Stimulated activated CD8-positive, alpha-beta memory T cell treated with anti-CD3 and anti-CD28 coated beads, Interleukin-7, amount 100 ng/mL, for 1 hour (primary cell): ENCODE data around the gene CCDC146.
"Not testable (repeated sequence)": the region's sequence is repeated elsewhere in the genome, so short reads cannot be mapped to it uniquely, and the experiment has no call there.

ENCODE experiments used
- DNase-seq, 2 donors: peaks; one replicate each; pipeline ENCODE4 v3.0.0-alpha.2; 2020; ENCODE audit warnings: low read depth in 2 of 2

The CCDC146 gene

GRCh38 chr7:77327932-77328628 lies 205.7 kb downstream of the CCDC146 start:
- no peak for DNase-seq

- no peak for DNase-seq
Observed at GRCh38 chr7:77328669-77329068, 206.3 kb downstream of the CCDC146 start.

DNA sequence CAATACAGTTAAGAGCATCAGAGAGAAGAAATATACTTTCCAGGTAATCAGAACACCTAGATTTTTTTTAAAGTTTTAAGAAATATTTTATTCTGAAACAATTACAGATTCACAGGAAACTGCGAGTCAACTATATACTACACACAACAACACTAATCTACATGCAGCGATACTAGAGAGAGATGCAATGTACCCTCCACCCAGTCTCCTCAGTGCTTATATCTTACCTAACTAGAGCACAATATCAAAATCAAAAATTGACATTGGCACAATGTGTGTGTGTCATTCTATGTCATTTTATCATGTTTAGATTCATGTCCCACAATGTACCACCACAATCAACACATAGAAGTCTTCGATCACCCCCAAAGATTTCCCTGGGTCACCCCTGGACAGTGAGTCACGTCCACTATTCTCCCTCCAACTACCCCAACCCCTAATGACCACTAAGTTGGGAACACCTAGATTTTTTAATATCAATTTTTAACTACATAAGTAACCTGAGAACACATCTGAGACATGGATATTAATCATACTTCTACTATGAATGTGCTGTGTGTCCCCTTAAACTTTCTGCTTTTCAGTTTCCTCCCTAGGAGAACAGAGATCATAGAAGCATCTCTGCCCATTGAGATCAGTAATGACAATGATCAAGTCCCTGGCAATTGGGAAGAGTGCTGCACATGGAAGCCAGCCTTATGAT lies 207.2 kb downstream of the CCDC146 start:
- DNase-seq: no peak

DNA sequence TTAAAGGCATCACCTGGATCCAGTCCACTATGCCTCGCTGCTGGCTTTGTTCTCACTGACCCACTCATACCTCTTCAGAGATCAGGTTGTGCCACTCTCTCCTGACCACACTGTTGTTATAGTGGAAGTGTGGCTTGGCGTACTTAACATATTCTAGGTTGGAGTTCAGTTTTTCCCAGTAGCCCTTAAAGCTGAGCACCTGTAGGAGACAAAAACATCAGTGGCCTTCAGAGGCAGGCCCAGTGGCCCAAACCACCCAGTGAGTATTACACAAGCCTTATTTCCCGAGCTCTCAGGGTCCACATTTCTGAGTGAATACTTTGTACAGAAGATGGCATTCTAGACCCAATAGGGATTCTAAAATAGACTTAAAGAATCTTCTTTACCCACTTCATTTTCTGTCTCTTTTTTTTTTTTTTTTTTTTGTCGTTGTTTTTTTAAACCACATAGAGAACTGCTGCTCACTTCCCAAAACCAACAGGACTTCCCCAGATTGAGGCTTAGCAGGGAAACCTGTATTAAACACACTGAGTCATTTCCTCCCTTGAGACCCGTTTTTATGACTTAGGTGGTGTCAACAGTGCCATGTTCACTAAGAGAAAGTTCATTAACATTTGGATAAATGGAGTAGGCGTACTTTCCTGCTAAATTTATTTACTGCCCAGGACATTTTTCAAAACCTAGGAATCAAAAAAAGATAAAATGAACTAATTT lies 207.9 kb downstream of the CCDC146 start:
- DNase-seq: no peak

DNA sequence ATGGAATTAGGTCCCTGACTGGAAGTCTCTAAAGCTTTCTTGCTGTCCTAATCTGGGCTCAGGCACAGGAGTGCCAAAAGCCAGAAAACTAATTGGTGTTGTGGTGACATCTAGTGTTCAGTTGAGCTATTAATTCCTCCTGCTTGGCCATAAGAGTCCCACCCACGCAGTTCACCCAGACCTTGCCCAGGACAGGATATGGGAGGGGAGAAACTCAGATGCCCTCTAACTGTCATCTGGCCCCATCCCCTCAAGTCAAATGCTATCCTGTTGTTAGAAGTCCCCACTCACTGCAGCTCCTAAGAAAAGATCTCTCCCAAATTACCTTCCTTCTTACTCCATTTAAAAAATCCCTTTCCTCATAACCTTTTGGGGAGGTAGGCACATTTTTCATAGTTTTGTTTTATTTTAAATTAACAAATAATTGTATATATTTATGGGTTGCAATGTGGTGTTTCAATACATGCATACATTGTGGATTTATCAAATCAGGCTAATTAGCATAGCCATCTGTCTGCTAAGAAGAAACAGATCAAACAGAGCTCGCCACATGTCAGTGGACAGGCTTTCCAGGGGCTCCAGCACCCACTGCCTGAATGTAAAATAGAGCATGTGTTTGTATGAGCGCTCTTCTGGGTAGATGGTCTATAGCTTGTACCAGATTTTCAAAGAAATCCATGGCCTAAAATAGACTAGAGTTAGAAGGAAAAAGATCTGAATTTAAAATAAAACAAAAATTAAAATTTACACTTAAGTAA lies 209.7 kb downstream of the CCDC146 start:
- no peak for DNase-seq

DNA sequence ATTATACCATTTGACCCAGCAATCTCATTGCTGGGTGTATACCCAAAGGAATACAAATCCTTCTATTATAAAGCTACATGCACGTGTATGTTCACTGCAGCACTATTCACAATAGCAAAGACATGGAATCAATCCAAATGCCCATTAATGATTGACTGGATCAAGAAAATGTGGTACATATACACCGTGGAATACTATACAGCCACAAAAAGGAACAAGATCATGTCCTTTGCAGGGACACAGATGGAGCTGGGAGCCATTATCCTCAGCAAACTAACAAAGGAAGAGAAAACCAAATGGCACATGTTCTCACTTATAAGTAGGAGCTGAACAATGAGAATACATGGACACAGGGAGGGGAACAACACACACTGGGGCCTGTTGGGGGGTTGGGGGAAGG lies 211.6 kb downstream of the CCDC146 start:
- not testable (repeated sequence) for DNase-seq

GRCh38 chr7:77335581-77335980 lies 213.2 kb downstream of the CCDC146 start:
- DNase-seq: no peak

GRCh38 chr7:77337456-77337990 lies 215.1 kb downstream of the CCDC146 start:
- no peak for DNase-seq

GRCh38 chr7:77338260-77338659 lies 215.8 kb downstream of the CCDC146 start:
- no peak for DNase-seq

DNA sequence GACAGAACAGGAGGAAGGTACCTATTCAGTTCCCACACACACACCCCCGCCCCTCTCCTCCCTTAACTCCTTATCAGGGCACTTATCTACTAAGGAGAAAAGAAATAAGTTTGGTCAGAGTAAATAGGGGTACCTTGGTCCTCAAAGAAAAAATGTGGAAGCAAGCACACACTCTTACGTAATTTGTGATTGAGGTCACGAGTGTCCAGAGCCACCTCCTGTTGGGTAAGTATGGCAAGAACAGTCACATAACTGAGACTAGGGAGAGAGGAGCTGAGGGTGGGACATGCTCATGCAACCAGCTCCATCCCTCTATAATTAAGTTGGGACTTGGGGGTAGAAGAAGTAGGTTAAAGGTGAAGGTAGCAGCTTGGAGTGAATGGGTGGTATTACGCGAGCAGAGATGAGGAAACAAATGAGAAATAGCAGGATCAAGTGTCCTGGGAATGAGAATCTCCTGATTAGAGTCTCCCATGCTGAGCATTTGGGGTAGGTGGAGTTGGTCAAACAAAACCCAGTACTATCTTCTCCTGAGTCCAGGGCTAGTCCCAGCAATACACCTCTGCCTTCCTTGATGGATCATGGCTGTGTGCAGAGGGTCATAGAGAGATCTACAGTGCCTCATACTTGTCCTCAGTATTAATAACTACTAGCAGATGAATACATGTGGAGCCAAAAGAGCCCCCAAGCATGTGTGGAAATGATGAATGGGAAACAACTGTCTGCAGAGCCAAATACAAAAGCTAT lies 216.6 kb downstream of the CCDC146 start:
- no peak for DNase-seq

GRCh38 chr7:77339726-77340125 lies 217.3 kb downstream of the CCDC146 start:
- DNase-seq: no peak
